Upper lobe of left lung (tissue), 4 donors: ENCODE results near the gene PPP6R3.

Experiments used
- CTCF ChIP-seq, 6 experiments: fragments of 450-650 bp in 4 of 6; fragments of 200-600 bp in 2 of 6; sonication (generic) in 2 of 6; IDR thresholded peaks; one replicate each; pipeline ENCODE4 v1.5.1; 2016 to 2019; ENCODE audit warnings: antibody characterized with exemption in 6 of 6
- POLR2AphosphoS5 ChIP-seq, 2 donors: sonication (generic); formaldehyde crosslinking; IDR thresholded peaks; one replicate each; pipeline ENCODE4 v1.5.1; 2017; ENCODE audit warnings: antibody characterized with exemption in 2 of 2

- TF ChIP-seq CTCF (IDR thresholded peaks at IDR 0.05): no peak
- TF ChIP-seq POLR2AphosphoS5 (IDR thresholded peaks at IDR 0.05): no peak
Observed at GRCh38 chr11:68430801-68431200, 29.8 kb upstream of the PPP6R3 start.
